Mesodermal cell (in vitro differentiated cells): ENCODE data around the gene CST4.

Source experiments
- H3K27ac ChIP-seq: 2 replicates; pipeline ENCODE4 v1.7.0; 2013; ENCODE audit warnings: mild to moderate bottlenecking, low read depth, low read length, moderate library complexity; ENCODE audit not compliant: severe bottlenecking
- H3K36me3 ChIP-seq: 2 replicates; pipeline ENCODE4 v1.7.1; 2013; ENCODE audit warnings: mild to moderate bottlenecking, low read length, moderate library complexity; ENCODE audit not compliant: control insufficient read depth, insufficient read depth
- H3K4me1 ChIP-seq: one replicate; pipeline ENCODE4 v1.7.1; 2013; ENCODE audit warnings: mild to moderate bottlenecking, low read length; ENCODE audit not compliant: insufficient read depth, control insufficient read depth, poor library complexity, severe bottlenecking
- H3K4me3 ChIP-seq: 2 replicates; pipeline ENCODE4 v1.7.0; 2013; ENCODE audit warnings: low read length, control low read depth, mild to moderate bottlenecking; ENCODE audit not compliant: insufficient read depth, poor library complexity, severe bottlenecking; ENCODE audit errors: extremely low read depth
- H3K9me3 ChIP-seq: 2 replicates; pipeline ENCODE4 v1.7.1; 2013; ENCODE audit warnings: mild to moderate bottlenecking, low read length, moderate library complexity; ENCODE audit not compliant: control insufficient read depth
- WGBS, 2 experiments: methylation state at CpG; one replicate each; pipeline ENCODE4 v1.1.5; 2013; ENCODE audit warnings: missing lambda C conversion rate in 2 of 2; ENCODE audit not compliant: insufficient coverage in 2 of 2; 5-methylcytosine and 5-hydroxymethylcytosine counted together

CST4 gene

GRCh38 chr20:23653400-23653938, 35.4 kb downstream of the CST4 start:
- no peak overlapping the region for H3K27ac ChIP-seq
- H3K4me3 ChIP-seq, result no peak overlapping the region
- peaks cover 17% of the 10 kb centered on the region for H3K4me1 ChIP-seq
- no peaks in the 10 kb centered on the region for H3K9me3 ChIP-seq
- no peaks in the 10 kb centered on the region for H3K36me3 ChIP-seq
- WGBS, 2 experiments, result 94 to 100% methylated on average over 3 of the region's 3 CpGs

- 90 to 100% methylated on average over 2 of the region's 2 CpGs for WGBS, 2 experiments
- no peaks in the 10 kb centered on the region for H3K36me3 ChIP-seq
- H3K9me3 ChIP-seq, result no peaks in the 10 kb centered on the region
- H3K27ac ChIP-seq, result no peak overlapping the region
- peaks cover 11% of the 10 kb centered on the region for H3K4me1 ChIP-seq
- no peak overlapping the region for H3K4me3 ChIP-seq
Measured at GRCh38 chr20:23652926-23653325, 35.9 kb downstream of the CST4 start.

GRCh38 chr20:23652371-23652770, 36.5 kb downstream of the CST4 start:
- Histone ChIP-seq H3K36me3 (no peaks in the 10 kb centered on the region), H3K27ac (no peak overlapping the region), H3K4me1 (peaks cover 8% of the 10 kb centered on the region), H3K4me3 (no peak overlapping the region), H3K9me3 (no peaks in the 10 kb centered on the region)

GRCh38 chr20:23651117-23651516, 37.7 kb downstream of the CST4 start:
- no CpG with 5 or more reads among the region's 2 CpGs for WGBS, 2 experiments
- Histone ChIP-seq H3K4me1 (peaks cover 8% of the 10 kb centered on the region), H3K4me3 (no peak overlapping the region), H3K27ac (no peak overlapping the region), H3K9me3 (no peaks in the 10 kb centered on the region), H3K36me3 (no peaks in the 10 kb centered on the region)

- Histone ChIP-seq H3K36me3 (no peaks in the 10 kb centered on the region), H3K4me3 (no peak overlapping the region), H3K4me1 (peaks cover 3% of the 10 kb centered on the region), H3K27ac (no peak overlapping the region), H3K9me3 (no peaks in the 10 kb centered on the region)
- WGBS, 2 experiments, result no CpG with 5 or more reads among the region's 1 CpG
Measured at GRCh38 chr20:23649830-23650417, 38.9 kb downstream of the CST4 start.

GRCh38 chr20:23649242-23649641, 39.6 kb downstream of the CST4 start:
- Histone ChIP-seq H3K9me3 (no peaks in the 10 kb centered on the region), H3K27ac (no peak overlapping the region), H3K4me1 (peaks cover 3% of the 10 kb centered on the region), H3K36me3 (no peaks in the 10 kb centered on the region), H3K4me3 (no peak overlapping the region)
- 92% methylated on average over 2 of the region's 2 CpGs; no CpG with 5 or more reads in 1 of the 2 experiments for WGBS, 2 experiments

GRCh38 chr20:23647346-23647745, 41.5 kb downstream of the CST4 start:
- no CpG with 5 or more reads among the region's 2 CpGs for WGBS, 2 experiments

GRCh38 chr20:23646106-23646873, 42.5 kb downstream of the CST4 start:
- H3K4me3 ChIP-seq, result no peak overlapping the region
- WGBS, 2 experiments, result 100% methylated on average over 3 of the region's 4 CpGs; no CpG with 5 or more reads in 1 of the 2 experiments
- H3K36me3 ChIP-seq, result no peaks in the 10 kb centered on the region
- peaks cover 14% of the 10 kb centered on the region for H3K4me1 ChIP-seq
- no peak overlapping the region for H3K27ac ChIP-seq
- H3K9me3 ChIP-seq, result no peaks in the 10 kb centered on the region

More at GRCh38 chr20:23647346-23647745, 41.5 kb downstream of the CST4 start:
- H3K9me3 ChIP-seq, result no peaks in the 10 kb centered on the region
- H3K4me1 ChIP-seq, result peaks cover 10% of the 10 kb centered on the region
- no peaks in the 10 kb centered on the region for H3K36me3 ChIP-seq
- no peak overlapping the region for H3K27ac ChIP-seq
- H3K4me3 ChIP-seq, result no peak overlapping the region

- Histone ChIP-seq H3K4me3 (no peak overlapping the region), H3K9me3 (no peaks in the 10 kb centered on the region), H3K27ac (no peak overlapping the region), H3K36me3 (no peaks in the 10 kb centered on the region), H3K4me1 (peaks cover 17% of the 10 kb centered on the region)
- 100% methylated on average over 1 of the region's 1 CpG; no CpG with 5 or more reads in 1 of the 2 experiments for WGBS, 2 experiments
Measured at GRCh38 chr20:23645575-23645974, 43.3 kb downstream of the CST4 start.

- H3K36me3 ChIP-seq, result no peaks in the 10 kb centered on the region
- 91 to 100% methylated on average over 5 to 6 of the region's 7 CpGs for WGBS, 2 experiments
- peaks cover 27% of the 10 kb centered on the region for H3K4me1 ChIP-seq
- no peak overlapping the region for H3K4me3 ChIP-seq
- no peak overlapping the region for H3K27ac ChIP-seq
- no peaks in the 10 kb centered on the region for H3K9me3 ChIP-seq
Measured at GRCh38 chr20:23644164-23644563, 44.7 kb downstream of the CST4 start.

GRCh38 chr20:23643659-23644058, 45.2 kb downstream of the CST4 start:
- Histone ChIP-seq H3K4me3 (no peak overlapping the region), H3K27ac (no peak overlapping the region), H3K36me3 (no peaks in the 10 kb centered on the region), H3K9me3 (no peaks in the 10 kb centered on the region), H3K4me1 (peaks cover 27% of the 10 kb centered on the region)
- WGBS, 2 experiments, result 86 to 94% methylated on average over 3 to 4 of the region's 6 CpGs
